Tibial artery (tissue), 4 donors: ENCODE data around the gene IQCE.

Experiments
- DNase-seq, 2 donors: peaks; one replicate each; pipeline ENCODE4 v3.0.0-alpha.2; 2019
- H3K27ac ChIP-seq, 2 donors: fragments of 200-600 bp; sonication (generic) in 1 of 2; 1 replicate in 1 of 2; 2 replicates in 1 of 2; pipeline ENCODE4 v1.5.1; 2018 to 2019; ENCODE audit warnings: mild to moderate bottlenecking in 1 of 2
- H3K27me3 ChIP-seq, 2 donors: fragments of 200-600 bp; sonication (generic) in 1 of 2; one replicate each; pipeline versions ENCODE4 v1.5.1 to v1.6.0; 2016 to 2019
- H3K36me3 ChIP-seq, 3 donors: fragments of 200-600 bp; sonication (generic) in 2 of 3; one replicate each; pipeline ENCODE4 v1.5.1; 2016 to 2019; ENCODE audit warnings: mild to moderate bottlenecking in 2 of 3
- H3K4me1 ChIP-seq, 4 donors: fragments of 200-600 bp; sonication (generic) in 2 of 4; 1 replicate in 3 of 4; 2 replicates in 1 of 4; pipeline ENCODE4 v1.5.1; 2016 to 2019
- H3K4me3 ChIP-seq, 2 donors: fragments of 200-600 bp; sonication (generic) in 1 of 2; 1 replicate in 1 of 2; 2 replicates in 1 of 2; pipeline ENCODE4 v1.5.1; 2018 to 2019; ENCODE audit warnings: mild to moderate bottlenecking in 2 of 2
- H3K9me3 ChIP-seq, 3 donors: fragments of 200-600 bp; sonication (generic) in 1 of 3; one replicate each; pipeline ENCODE4 v1.5.1; 2016 to 2019
- intact Hi-C: fragments of 100-400 bp; cut with DNase I; formaldehyde crosslinking; loops from one replicate; pipeline ENCODE4 v1.15.0; 2023; ENCODE audit warnings: low total_unique reads
- TF ChIP-seq, protein P1 (sequence below), 2 experiments: fragments of 200-600 bp in 1 of 2; fragments of 450-650 bp in 1 of 2; IDR thresholded peaks; one replicate each; pipeline ENCODE4 v1.5.1; 2017 to 2019; ENCODE audit warnings: antibody characterized with exemption in 2 of 2, mild to moderate bottlenecking in 1 of 2, moderate library complexity in 1 of 2

The IQCE gene

DNA sequence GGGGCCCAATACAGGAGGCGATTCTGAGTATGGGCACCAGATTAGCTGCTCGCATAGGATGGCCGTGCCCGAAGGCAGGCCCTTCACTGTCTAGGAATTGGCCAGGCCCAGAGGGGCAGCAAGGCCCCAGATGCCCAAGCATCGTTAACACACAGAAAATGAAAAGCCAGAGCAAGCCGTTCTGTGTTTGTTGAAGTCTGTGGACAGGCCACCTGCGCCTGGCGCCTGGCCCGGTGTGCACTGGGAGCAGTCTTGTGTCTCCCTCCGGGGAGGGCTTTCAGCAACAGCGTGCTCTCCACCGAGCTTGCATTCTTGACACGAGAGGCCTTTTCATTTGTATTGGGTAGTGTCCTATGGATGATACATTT lies 38.5 kb downstream of the IQCE start:
- Histone ChIP-seq H3K9me3 (no peaks in the 10 kb centered on the region), H3K36me3 (peaks cover 22 to 94% (median 56%) of the 10 kb centered on the region in 3 donors)

DNA sequence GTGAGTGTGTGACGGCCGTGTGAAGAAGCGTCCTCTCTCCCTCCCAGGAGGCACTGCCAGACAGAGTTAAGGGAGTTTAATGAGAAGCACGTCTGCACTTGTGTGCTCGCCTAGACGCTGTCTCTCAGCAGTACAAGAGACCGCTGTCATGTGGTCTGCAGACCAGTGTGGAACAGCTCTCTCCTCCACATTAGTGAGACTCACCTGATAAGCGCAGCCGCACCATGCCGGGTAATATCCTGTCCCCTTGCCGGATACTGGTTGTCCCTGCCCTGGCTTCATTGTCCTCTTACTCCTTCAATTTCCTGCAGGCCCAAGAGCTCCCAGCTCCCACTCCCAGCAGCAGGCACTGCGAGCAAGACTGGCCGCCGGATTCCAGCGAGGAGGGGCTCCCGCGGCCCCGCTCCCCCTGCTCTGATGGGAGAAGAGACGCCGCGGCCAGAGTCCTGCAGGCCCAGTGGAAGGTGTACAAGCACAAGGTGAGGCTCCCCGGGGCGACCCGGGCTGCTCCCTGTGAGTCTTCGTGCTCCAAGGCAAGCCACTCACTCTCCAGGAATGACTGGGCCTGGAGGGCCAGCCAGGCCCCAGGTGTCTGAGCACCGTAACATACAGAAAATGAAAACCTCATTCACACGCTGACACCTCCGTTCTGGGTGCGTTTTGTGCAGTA lies 39.5 kb downstream of the IQCE start:
- Histone ChIP-seq H3K36me3 (peaks cover 12 to 93% (median 46%) of the 10 kb centered on the region in 3 donors), H3K9me3 (no peaks in the 10 kb centered on the region), H3K4me1 (no peaks in the 10 kb centered on the region), H3K27ac (no peak overlapping the region), H3K27me3 (no peaks in the 10 kb centered on the region), H3K4me3 (no peak overlapping the region)
- intact Hi-C loops, result loop anchor here (5.0 kb wide), 1 partner anchor 49 kb away; no protein-coding TSS in a partner anchor
- TF ChIP-seq, protein P1, sequence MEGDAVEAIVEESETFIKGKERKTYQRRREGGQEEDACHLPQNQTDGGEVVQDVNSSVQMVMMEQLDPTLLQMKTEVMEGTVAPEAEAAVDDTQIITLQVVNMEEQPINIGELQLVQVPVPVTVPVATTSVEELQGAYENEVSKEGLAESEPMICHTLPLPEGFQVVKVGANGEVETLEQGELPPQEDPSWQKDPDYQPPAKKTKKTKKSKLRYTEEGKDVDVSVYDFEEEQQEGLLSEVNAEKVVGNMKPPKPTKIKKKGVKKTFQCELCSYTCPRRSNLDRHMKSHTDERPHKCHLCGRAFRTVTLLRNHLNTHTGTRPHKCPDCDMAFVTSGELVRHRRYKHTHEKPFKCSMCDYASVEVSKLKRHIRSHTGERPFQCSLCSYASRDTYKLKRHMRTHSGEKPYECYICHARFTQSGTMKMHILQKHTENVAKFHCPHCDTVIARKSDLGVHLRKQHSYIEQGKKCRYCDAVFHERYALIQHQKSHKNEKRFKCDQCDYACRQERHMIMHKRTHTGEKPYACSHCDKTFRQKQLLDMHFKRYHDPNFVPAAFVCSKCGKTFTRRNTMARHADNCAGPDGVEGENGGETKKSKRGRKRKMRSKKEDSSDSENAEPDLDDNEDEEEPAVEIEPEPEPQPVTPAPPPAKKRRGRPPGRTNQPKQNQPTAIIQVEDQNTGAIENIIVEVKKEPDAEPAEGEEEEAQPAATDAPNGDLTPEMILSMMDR (IDR thresholded peaks at IDR 0.05), result no peak
- peak in 1 of 2 donors; percentile 62 for DNase-seq

More for the DNA sequence above, 38.5 kb downstream of the IQCE start:
- DNase-seq, result no peak
- Histone ChIP-seq H3K4me1 (no peaks in the 10 kb centered on the region), H3K27me3 (no peaks in the 10 kb centered on the region), H3K27ac (no peak overlapping the region), H3K4me3 (no peak overlapping the region)
- intact Hi-C loops, result loop anchor here (5.0 kb wide), 1 partner anchor 50 kb away; no protein-coding TSS in a partner anchor
- TF ChIP-seq, protein P1 (IDR thresholded peaks at IDR 0.05), result no peak

DNA sequence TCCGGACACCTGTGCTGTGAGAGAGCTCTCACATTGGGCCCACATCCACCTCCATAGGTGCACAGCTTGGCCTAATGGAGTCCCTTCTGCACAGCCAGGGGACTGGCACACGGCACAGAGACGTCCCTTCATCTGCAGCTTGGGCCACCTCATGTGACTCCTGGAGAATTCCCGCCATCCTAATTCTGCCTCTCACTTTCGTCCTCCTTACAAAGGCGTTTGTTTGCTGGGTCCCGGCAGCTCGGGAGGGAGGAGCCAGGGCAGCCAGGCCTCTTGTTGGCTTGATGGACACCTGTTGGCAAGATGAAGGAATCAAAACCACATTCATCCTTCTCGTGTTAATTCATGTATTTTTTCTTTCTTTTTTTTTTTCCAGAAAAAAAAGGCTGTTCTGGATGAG lies 42.3 kb downstream of the IQCE start:
- Histone ChIP-seq H3K4me3 (no peak overlapping the region), H3K27ac (no peak overlapping the region), H3K4me1 (no peaks in the 10 kb centered on the region), H3K36me3 (peaks cover 0 to 82% (median 23%) of the 10 kb centered on the region in 3 donors), H3K9me3 (no peaks in the 10 kb centered on the region), H3K27me3 (no peaks in the 10 kb centered on the region)
- no peak for DNase-seq
- TF ChIP-seq, protein P1 (IDR thresholded peaks at IDR 0.05), result no peak
- intact Hi-C loops, result no loop called here

DNA sequence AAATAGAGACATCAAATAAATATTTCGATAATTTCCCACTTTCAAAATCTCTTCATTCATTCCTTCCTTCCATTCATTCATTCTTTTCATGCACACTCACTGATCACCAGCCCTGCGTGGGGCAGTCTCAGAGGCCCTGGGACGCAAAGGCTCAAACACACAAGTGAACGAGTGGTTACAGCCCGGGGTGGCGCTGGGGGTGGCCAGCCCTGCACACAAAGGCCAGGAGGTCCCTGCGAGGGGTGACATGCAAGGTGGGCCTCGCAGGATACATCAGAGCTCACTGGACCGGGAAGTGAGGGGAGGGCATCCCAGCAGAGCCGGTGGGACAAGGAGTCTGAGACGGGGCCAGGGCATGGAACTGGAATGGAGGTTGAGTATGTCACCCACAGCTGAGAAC lies 43.1 kb downstream of the IQCE start:
- peaks cover 0 to 7% (median 6%) of the 10 kb centered on the region in 4 donors for H3K4me1 ChIP-seq
- DNase-seq, result peak in 1 of 2 donors; percentile 62
- H3K4me3 ChIP-seq, result no peak overlapping the region
- no peak overlapping the region for H3K27ac ChIP-seq
- TF ChIP-seq, protein P1 (IDR thresholded peaks at IDR 0.05), result no peak
- H3K36me3 ChIP-seq, result peaks cover 0 to 88% (median 23%) of the 10 kb centered on the region in 3 donors
- H3K9me3 ChIP-seq, result no peaks in the 10 kb centered on the region
- no peaks in the 10 kb centered on the region for H3K27me3 ChIP-seq
- intact Hi-C loops, result no loop called here

DNA sequence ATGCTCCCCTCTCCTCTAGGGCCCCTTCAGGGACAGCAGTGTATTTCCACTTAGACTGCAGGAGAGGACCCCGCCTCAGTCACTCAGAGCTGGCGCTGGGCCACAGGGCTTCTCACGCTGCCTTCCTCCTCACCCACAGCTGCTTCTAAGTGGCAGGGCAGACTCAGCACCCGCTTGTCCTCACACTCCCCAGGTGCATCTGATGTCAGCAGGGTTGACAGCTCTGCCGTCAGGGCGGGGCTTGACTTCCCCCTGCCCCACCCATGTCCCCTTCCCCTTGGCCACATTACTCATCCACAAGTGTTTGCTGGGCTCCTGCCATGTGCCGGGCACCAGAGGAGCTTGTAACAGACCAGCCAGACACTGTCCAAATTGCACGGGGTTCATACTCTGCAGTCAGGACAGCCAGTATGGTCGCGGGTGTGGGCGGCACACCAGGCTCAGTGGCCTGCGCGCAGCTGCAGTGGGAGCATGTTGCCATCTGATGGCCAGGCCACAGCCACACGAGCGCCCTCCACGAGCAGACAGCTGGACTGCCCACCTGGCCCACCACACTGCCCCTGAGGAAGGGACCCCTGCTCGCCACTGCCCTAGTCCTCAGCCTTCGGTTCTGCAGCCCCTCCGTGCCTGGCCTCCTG lies 43.7 kb downstream of the IQCE start:
- H3K27me3 ChIP-seq, result no peaks in the 10 kb centered on the region
- H3K4me3 ChIP-seq, result no peak overlapping the region
- H3K36me3 ChIP-seq, result peaks cover 0 to 88% (median 23%) of the 10 kb centered on the region in 3 donors
- no peaks in the 10 kb centered on the region for H3K9me3 ChIP-seq
- peaks cover 0 to 13% (median 13%) of the 10 kb centered on the region in 4 donors for H3K4me1 ChIP-seq
- intact Hi-C loops, result no loop called here
- TF ChIP-seq, protein P1 (IDR thresholded peaks at IDR 0.05), result no peak
- no peak overlapping the region for H3K27ac ChIP-seq
- DNase-seq, result peak in 1 of 2 donors; percentile 64
